ENCODE measurements around the gene PPEF1. TPM values are rescaled to one million over a fixed set of nuclear protein-coding genes. Genes with fewer than 3 reads are reported as not detected.

PPEF1 gene
- total and polyA plus RNA-seq, 2 of the 8 experiments (the other 6 are each of a cell fraction or from before 2014, with no cell fraction given): 0.08 to 0.30 TPM

DNA sequence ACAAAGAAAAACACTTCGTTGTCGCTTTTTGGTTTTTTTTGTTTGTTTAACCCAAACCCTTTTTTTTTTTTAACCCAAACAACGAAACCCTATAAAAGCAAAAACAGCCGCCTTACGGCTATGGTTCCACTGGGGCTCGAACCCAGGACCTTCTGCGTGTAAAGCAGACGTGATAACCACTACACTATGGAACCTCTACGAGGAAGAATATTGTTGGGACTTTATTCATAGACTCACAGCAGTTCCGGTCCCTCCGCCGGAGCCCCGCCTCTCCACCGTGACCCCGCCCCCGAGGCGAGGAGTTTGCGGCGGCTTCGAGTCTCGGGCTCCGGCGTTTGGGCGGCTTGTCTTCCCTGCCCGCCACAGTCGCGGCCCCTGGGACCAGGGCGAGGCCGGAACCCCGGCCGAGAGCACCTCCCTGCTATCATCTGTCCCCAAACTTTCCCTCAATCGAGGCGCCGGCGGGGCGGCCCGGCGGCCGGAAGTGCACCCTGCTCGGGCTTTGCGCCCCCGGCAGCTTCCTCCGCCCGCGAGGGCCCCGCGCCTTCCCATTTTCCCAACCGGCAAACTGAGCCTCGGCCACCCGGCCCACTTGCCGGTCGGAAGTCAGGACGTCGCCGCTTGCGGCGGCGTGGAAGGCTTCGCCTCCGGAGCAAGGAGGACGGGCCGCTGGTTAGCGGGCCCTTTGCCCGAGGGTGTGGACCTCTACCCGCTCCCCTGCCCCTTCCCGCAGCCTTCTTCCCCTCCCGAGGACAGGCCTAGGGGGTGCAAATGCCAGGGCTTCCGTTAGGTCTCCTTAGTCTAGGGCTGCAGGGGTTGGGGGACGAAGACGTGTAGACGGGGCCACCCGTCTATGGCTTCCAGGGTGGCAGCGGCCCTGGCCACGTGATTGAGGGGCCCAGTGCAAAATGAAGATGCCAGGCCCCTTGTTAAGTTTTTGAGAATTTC is 32.4 kb upstream of the PPEF1 start:
- H2AK5ac ChIP-seq (ENCODE audit: low read depth, low read length): no peak overlapping the region
- DNase-seq (ENCODE audit: low read depth in 1 of 2, low spot score in 2 of 2) (peak; percentile 21 to 79), FAIRE-seq (peak; percentile 92)
- no peak overlapping the region for H3K23ac ChIP-seq (ENCODE audit: insufficient read length)
- no peaks in the 10 kb centered on the region for H4K20me1 ChIP-seq (replicated peaks in 1 of 2; ENCODE audit: control insufficient read depth in 1 of 2, insufficient read depth in 2 of 2, low read length in 2 of 2)
- peak overlapping the region; percentile 89 for H4K8ac ChIP-seq (ENCODE audit: extremely low read depth, insufficient read depth, low read length)
- no peaks in the 10 kb centered on the region for H3K9me3 ChIP-seq (ENCODE audit: insufficient read depth in 2 of 2, low read depth in 1 of 2, low read length in 1 of 2)
- no peak overlapping the region for H3K4ac ChIP-seq (replicated peaks; ENCODE audit: insufficient read length, low read depth, low read length)
- peak overlapping the region; percentile 48 to 73 (median 59) for H3K4me3 ChIP-seq (ENCODE audit: extremely low read depth in 1 of 4, insufficient read depth in 2 of 4, low read depth in 3 of 4, low read length in 4 of 4)
- H3K4me2 ChIP-seq (ENCODE audit: insufficient read depth in 1 of 2, low read depth in 2 of 2, low read length in 2 of 2): peak overlapping the region; percentile 42 to 59; a peak in 3 of 4 replicates
- H3K79me1 ChIP-seq (ENCODE audit: low read depth, low read length): no peaks in the 10 kb centered on the region
- no peaks in the 10 kb centered on the region; a peak in 1 of 7 replicates for H3K27me3 ChIP-seq (replicated peaks in 1 of 4; ENCODE audit: control insufficient read depth in 3 of 4, extremely low read depth in 1 of 4, insufficient read depth in 3 of 4, low read length in 3 of 4)
- H2BK5ac ChIP-seq (ENCODE audit: low read depth, low read length): no peak overlapping the region
- no peak overlapping the region for H2BK120ac ChIP-seq (replicated peaks; ENCODE audit: low read depth, low read length)
- WGBS, 2 experiments (ENCODE audit: extremely low coverage in 1 of 2, insufficient coverage in 1 of 2, insufficient read length in 1 of 2, insufficient replicate concordance in 2 of 2, low coverage in 1 of 2, low lambda C conversion rate in 2 of 2, missing lambda C conversion rate in 1 of 2): 3% methylated on average over 15 of the region's 74 CpGs; no CpG with 5 or more reads in 1 of the 2 experiments
- no peak overlapping the region; the same call in 1 of the 2 replicates for H3K18ac ChIP-seq (ENCODE audit: extremely low read depth, low read length)
- H3K9ac ChIP-seq (replicated peaks in 1 of 4; ENCODE audit: extremely low read depth in 1 of 4, low read depth in 3 of 4, low read length in 3 of 4): peak overlapping the region in 2 of 4 experiments; percentile 48 to 68; a peak in 4 of 7 replicates
- H3K36me3 ChIP-seq (ENCODE audit: control insufficient read depth in 2 of 4, insufficient read depth in 4 of 4, low read length in 3 of 4): no peaks in the 10 kb centered on the region
- H2AFZ ChIP-seq (ENCODE audit: low read length): no peak overlapping the region
- no peak overlapping the region for H2BK15ac ChIP-seq (ENCODE audit: low read length)
- H3K27ac ChIP-seq (ENCODE audit: low read depth, low read length): no peak overlapping the region
- no peak overlapping the region for H4K91ac ChIP-seq (replicated peaks; ENCODE audit: insufficient read length, low read length)
- no peaks in the 10 kb centered on the region for H3K79me2 ChIP-seq (ENCODE audit: control insufficient read depth in 1 of 2, insufficient read depth in 2 of 2, low read length in 2 of 2)
- no peak overlapping the region for H2BK20ac ChIP-seq (ENCODE audit: low read length)
- peaks cover 2% of the 10 kb centered on the region; the same call in 1 of the 2 replicates for H3K23me2 ChIP-seq (ENCODE audit: low read depth, low read length)
- H3K56ac ChIP-seq (replicated peaks; ENCODE audit: insufficient read length, low read depth, low read length): no peak overlapping the region
- no peak overlapping the region for H4K5ac ChIP-seq (ENCODE audit: insufficient read length, low read depth, low read length)
- ChIA-PET CTCF (ENCODE audit: partially characterized antibody) (interaction anchor here (1.6 to 3.5 kb wide), 5 partner anchors 12 to 212 kb away, joined by 3 to 14 read pairs (median 10); partner anchors contain the start of gene PPEF1), POLR2A (ENCODE audit: partially characterized antibody) (interaction anchor here (0.6 kb wide), 1 partner anchor 363 kb away, joined by 3 read pairs; no protein-coding TSS in a partner anchor)
- H3K14ac ChIP-seq (ENCODE audit: insufficient read length): no peak overlapping the region
- no peak overlapping the region for H2BK12ac ChIP-seq (ENCODE audit: low read depth, low read length)
- no peaks in the 10 kb centered on the region; a peak in 1 of 7 replicates for H3K4me1 ChIP-seq (replicated peaks in 1 of 4; ENCODE audit: control insufficient read depth in 3 of 4, insufficient read depth in 4 of 4, low read length in 3 of 4)
- TF ChIP-seq, protein P1, sequence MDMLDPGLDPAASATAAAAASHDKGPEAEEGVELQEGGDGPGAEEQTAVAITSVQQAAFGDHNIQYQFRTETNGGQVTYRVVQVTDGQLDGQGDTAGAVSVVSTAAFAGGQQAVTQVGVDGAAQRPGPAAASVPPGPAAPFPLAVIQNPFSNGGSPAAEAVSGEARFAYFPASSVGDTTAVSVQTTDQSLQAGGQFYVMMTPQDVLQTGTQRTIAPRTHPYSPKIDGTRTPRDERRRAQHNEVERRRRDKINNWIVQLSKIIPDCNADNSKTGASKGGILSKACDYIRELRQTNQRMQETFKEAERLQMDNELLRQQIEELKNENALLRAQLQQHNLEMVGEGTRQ (IDR thresholded peaks at IDR 0.05; ENCODE audit: low read length): no peak
- TF ChIP-seq HDAC6 (IDR thresholded peaks at IDR 0.05; ENCODE audit: low read depth, low read length): no peak
- no peak for TF ChIP-seq CBX8 (IDR thresholded peaks at IDR 0.05; ENCODE audit: borderline replicate concordance, low read depth, low read length)
- TF ChIP-seq SRF (IDR thresholded peaks at IDR 0.05; ENCODE audit: low read depth, low read length): no peak
- TF ChIP-seq RBBP5 (IDR thresholded peaks at IDR 0.05; ENCODE audit: borderline replicate concordance, low read depth, low read length): peak; percentile 100
- TF ChIP-seq POLR2A (IDR thresholded peaks at IDR 0.05; ENCODE audit: control extremely low read depth in 1 of 2, low read depth in 2 of 2, low read length in 2 of 2): 0 out of 3 replicates have a peak, but pooled peaks of 1 of the 2 experiments have one; percentile 38
- TF ChIP-seq EGR1 (IDR thresholded peaks at IDR 0.05; ENCODE audit: borderline replicate concordance, low read depth, low read length): no peak
- 0 out of 4 replicates have a peak, but pooled peaks of 1 of the 2 experiments have one; percentile 23 for TF ChIP-seq SIN3A (conservative IDR thresholded peaks at IDR 0.05 in 1 of 2, IDR thresholded peaks at IDR 0.05 in 1 of 2; ENCODE audit: low read depth in 1 of 2, low read length in 2 of 2)

Data from H1 (cell line).